Measurements from ENCODE around the gene EGLN3.
"Not testable (repeated sequence)": the region's sequence is repeated elsewhere in the genome, so short reads cannot be mapped to it uniquely, and the experiment has no call there.

EGLN3 gene

DNA sequence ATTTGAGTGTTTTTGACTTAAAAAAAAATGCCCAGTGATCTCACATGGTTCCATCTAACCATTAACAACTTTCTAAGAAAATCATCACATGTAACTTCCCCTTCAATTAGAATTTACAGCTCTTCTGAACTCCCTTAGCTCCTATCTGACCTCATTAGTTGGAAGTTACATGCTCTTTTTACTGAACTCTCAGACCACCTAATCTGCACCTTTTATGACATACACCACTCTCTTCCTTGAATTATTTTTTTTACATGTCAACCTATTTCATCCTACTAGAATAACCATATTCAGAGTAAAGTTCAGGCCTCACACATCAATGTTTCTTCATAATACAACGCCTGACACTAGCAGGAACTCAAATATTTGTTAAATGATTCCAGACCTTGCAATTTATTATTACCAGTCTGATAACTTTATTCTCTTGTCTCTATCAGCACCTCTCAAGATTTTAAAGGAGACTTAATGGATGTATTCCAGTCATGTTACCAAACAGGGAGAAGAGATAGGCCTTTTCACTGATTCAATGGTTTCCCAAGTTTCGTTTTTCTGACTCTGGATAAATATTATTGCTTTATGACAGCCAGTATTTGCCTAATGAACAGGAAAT is 21.0 kb downstream of the EGLN3 start:
- Histone ChIP-seq H3K79me2 (ENCODE audit: insufficient read depth, low read length) (peaks cover 41% of the 10 kb centered on the region), H3K9me3 (ENCODE audit: insufficient read depth, low read length, severe bottlenecking) (no peaks in the 10 kb centered on the region), H3K4me3 (ENCODE audit: low read depth in 1 of 2, low read length in 2 of 2) (no peak overlapping the region), H3K27me3 (ENCODE audit: insufficient read depth, low read length, poor library complexity) (no peaks in the 10 kb centered on the region), H3K4me1 (ENCODE audit: insufficient read depth, low read length) (no peaks in the 10 kb centered on the region), H3K9ac (ENCODE audit: low read depth, low read length) (no peak overlapping the region), H4K20me1 (ENCODE audit: insufficient read depth, low read length) (peaks cover 10% of the 10 kb centered on the region), H3K27ac (ENCODE audit: low read length) (no peak overlapping the region), H2AFZ (ENCODE audit: low read depth, low read length) (no peak overlapping the region), H3K36me3 (ENCODE audit: insufficient read depth, low read length) (peaks cover 73% of the 10 kb centered on the region), H3K4me2 (ENCODE audit: insufficient read depth, low read length) (no peak overlapping the region)
- ATAC-seq (ENCODE audit: insufficient read depth, low read depth) (no peak), DNase-seq (no peak)
- TF ChIP-seq, protein P1, sequence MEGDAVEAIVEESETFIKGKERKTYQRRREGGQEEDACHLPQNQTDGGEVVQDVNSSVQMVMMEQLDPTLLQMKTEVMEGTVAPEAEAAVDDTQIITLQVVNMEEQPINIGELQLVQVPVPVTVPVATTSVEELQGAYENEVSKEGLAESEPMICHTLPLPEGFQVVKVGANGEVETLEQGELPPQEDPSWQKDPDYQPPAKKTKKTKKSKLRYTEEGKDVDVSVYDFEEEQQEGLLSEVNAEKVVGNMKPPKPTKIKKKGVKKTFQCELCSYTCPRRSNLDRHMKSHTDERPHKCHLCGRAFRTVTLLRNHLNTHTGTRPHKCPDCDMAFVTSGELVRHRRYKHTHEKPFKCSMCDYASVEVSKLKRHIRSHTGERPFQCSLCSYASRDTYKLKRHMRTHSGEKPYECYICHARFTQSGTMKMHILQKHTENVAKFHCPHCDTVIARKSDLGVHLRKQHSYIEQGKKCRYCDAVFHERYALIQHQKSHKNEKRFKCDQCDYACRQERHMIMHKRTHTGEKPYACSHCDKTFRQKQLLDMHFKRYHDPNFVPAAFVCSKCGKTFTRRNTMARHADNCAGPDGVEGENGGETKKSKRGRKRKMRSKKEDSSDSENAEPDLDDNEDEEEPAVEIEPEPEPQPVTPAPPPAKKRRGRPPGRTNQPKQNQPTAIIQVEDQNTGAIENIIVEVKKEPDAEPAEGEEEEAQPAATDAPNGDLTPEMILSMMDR (IDR thresholded peaks at IDR 0.05; ENCODE audit: borderline replicate concordance, extremely low read depth, low read length, poor library complexity, severe bottlenecking), result no peak
- no peak for TF ChIP-seq EZH2 (IDR thresholded peaks at IDR 0.05; ENCODE audit: borderline replicate concordance, low read depth, low read length, severe bottlenecking)

DNA sequence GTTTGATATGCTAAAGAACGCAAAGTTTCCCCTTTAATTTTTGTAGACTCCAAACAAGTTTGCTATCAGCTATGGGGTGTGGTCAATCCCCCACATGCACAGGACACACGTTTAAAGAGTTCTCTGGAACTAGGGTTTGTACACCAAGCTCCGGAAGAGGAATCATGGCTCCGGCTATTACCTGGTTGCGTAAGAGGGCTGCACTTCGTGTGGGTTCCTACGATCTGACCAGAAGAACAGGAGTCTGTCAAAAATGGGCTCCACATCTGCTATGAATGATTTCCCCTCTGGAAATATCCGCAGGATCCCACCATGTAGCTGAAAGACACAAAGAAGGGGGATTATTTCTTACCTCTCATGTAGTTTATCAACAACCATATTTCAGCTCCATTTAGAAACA is 22.0 kb downstream of the EGLN3 start:
- Histone ChIP-seq H3K9me3 (ENCODE audit: insufficient read depth, low read length, severe bottlenecking) (no peaks in the 10 kb centered on the region), H4K20me1 (ENCODE audit: insufficient read depth, low read length) (peaks cover 9% of the 10 kb centered on the region; the same call in 1 of the 2 replicates), H3K4me3 (ENCODE audit: low read depth in 1 of 2, low read length in 2 of 2) (no peak overlapping the region), H3K9ac (ENCODE audit: low read depth, low read length) (no peak overlapping the region), H3K36me3 (ENCODE audit: insufficient read depth, low read length) (peaks cover 82% of the 10 kb centered on the region), H3K79me2 (ENCODE audit: insufficient read depth, low read length) (peaks cover 31% of the 10 kb centered on the region), H3K27me3 (ENCODE audit: insufficient read depth, low read length, poor library complexity) (no peaks in the 10 kb centered on the region), H3K27ac (ENCODE audit: low read length) (no peak overlapping the region), H3K4me1 (ENCODE audit: insufficient read depth, low read length) (no peaks in the 10 kb centered on the region), H3K4me2 (ENCODE audit: insufficient read depth, low read length) (no peak overlapping the region), H2AFZ (ENCODE audit: low read depth, low read length) (no peak overlapping the region)
- no peak for TF ChIP-seq EZH2 (IDR thresholded peaks at IDR 0.05; ENCODE audit: borderline replicate concordance, low read depth, low read length, severe bottlenecking)
- TF ChIP-seq, protein P1 (IDR thresholded peaks at IDR 0.05; ENCODE audit: borderline replicate concordance, extremely low read depth, low read length, poor library complexity, severe bottlenecking), result no peak
- ATAC-seq (ENCODE audit: insufficient read depth, low read depth), result no peak
- no peak for DNase-seq

DNA sequence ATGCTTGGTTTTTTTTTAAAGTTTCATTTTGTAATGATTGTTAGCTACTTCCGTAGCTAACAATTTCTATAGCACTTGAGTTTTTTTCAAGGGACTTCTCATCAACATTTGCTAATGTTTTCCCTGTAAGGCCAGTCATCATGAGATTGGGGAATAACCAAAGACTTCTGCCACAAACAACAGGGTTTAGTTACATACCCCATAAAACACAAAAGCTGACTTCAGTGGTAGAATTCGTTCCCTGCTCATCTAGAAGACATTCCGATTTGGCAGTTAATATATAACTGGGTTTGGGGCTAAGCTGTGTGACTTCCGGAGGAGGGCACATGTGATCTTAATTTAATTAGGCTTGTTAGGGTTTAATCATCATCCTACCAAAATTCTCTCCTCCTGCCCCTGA is 22.9 kb downstream of the EGLN3 start:
- H3K27ac ChIP-seq (ENCODE audit: low read length), result no peak overlapping the region
- DNase-seq, result no peak
- peaks cover 5% of the 10 kb centered on the region; the same call in 1 of the 2 replicates for H4K20me1 ChIP-seq (ENCODE audit: insufficient read depth, low read length)
- H3K27me3 ChIP-seq (ENCODE audit: insufficient read depth, low read length, poor library complexity), result no peaks in the 10 kb centered on the region
- TF ChIP-seq, protein P1 (IDR thresholded peaks at IDR 0.05; ENCODE audit: borderline replicate concordance, extremely low read depth, low read length, poor library complexity, severe bottlenecking), result no peak
- no peak for TF ChIP-seq EZH2 (IDR thresholded peaks at IDR 0.05; ENCODE audit: borderline replicate concordance, low read depth, low read length, severe bottlenecking)
- no peak overlapping the region for H2AFZ ChIP-seq (ENCODE audit: low read depth, low read length)
- ATAC-seq (ENCODE audit: insufficient read depth, low read depth), result no peak
- no peaks in the 10 kb centered on the region for H3K4me1 ChIP-seq (ENCODE audit: insufficient read depth, low read length)
- no peaks in the 10 kb centered on the region for H3K9me3 ChIP-seq (ENCODE audit: insufficient read depth, low read length, severe bottlenecking)
- H3K9ac ChIP-seq (ENCODE audit: low read depth, low read length), result no peak overlapping the region
- H3K4me2 ChIP-seq (ENCODE audit: insufficient read depth, low read length), result no peak overlapping the region
- no peak overlapping the region for H3K4me3 ChIP-seq (ENCODE audit: low read depth in 1 of 2, low read length in 2 of 2)
- peaks cover 22% of the 10 kb centered on the region for H3K79me2 ChIP-seq (ENCODE audit: insufficient read depth, low read length)
- peaks cover 89% of the 10 kb centered on the region for H3K36me3 ChIP-seq (ENCODE audit: insufficient read depth, low read length)

DNA sequence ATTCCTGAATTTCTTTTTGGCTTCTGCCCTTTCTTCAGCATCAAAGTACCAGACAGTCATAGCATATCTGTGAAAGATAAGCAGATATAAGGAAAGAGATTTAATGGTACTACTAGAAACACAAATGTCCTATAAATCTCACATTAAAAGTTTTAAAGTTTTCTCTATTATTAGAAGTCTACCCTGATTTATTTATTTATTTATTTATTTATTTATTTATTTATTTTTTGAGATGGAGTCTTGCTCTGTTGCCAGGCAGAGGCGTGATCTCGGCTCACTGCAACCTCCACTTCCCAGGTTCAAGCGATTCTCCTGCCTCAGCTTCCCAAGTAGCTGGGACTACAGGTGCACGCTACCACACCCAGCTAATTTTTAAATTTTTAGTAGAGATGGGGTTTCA is 23.9 kb downstream of the EGLN3 start:
- H3K9me3 ChIP-seq (ENCODE audit: insufficient read depth, low read length, severe bottlenecking); H4K20me1 ChIP-seq (ENCODE audit: insufficient read depth, low read length); H3K27me3 ChIP-seq (ENCODE audit: insufficient read depth, low read length, poor library complexity); ATAC-seq (ENCODE audit: insufficient read depth, low read depth); H3K9ac ChIP-seq (ENCODE audit: low read depth, low read length); DNase-seq; H2AFZ ChIP-seq (ENCODE audit: low read depth, low read length); H3K4me2 ChIP-seq (ENCODE audit: insufficient read depth, low read length); H3K4me1 ChIP-seq (ENCODE audit: insufficient read depth, low read length); H3K27ac ChIP-seq (ENCODE audit: low read length); H3K4me3 ChIP-seq (ENCODE audit: low read depth in 1 of 2, low read length in 2 of 2): not testable (repeated sequence)
- H3K79me2 ChIP-seq (ENCODE audit: insufficient read depth, low read length), result peaks cover 12% of the 10 kb centered on the region
- peaks cover 88% of the 10 kb centered on the region for H3K36me3 ChIP-seq (ENCODE audit: insufficient read depth, low read length)
